Testis (tissue), 3 donors: Measurements from ENCODE around the gene MTTP. TPM values are rescaled to one million over a fixed set of nuclear protein-coding genes. Genes with fewer than 3 reads are reported as not detected.

Experiments used
- DNase-seq: peaks from one replicate; pipeline ENCODE4 v3.0.0-alpha.2; 2019
- H3K27ac ChIP-seq, 2 donors: fragments of 200-600 bp; sonication (generic); one replicate each; pipeline ENCODE4 v1.5.1; 2019
- H3K27me3 ChIP-seq: fragments of 200-600 bp; sonication (generic); one replicate; pipeline ENCODE4 v1.5.1; 2019
- H3K36me3 ChIP-seq: fragments of 200-600 bp; sonication (generic); one replicate; pipeline ENCODE4 v1.5.1; 2017; ENCODE audit warnings: low read depth; ENCODE audit errors: missing control alignments
- H3K4me1 ChIP-seq: fragments of 200-600 bp; sonication (generic); one replicate; pipeline ENCODE4 v1.5.1; 2019
- H3K4me3 ChIP-seq, 2 donors: fragments of 200-600 bp; sonication (generic); one replicate each; pipeline ENCODE4 v1.5.1; 2017 to 2019
- H3K9me3 ChIP-seq: fragments of 200-600 bp; sonication (generic); one replicate; pipeline ENCODE4 v1.5.1; 2017
- CTCF ChIP-seq, 3 experiments: fragments of 450-650 bp in 2 of 3; fragments of 200-600 bp in 1 of 3; sonication (generic) in 1 of 3; IDR thresholded peaks; one replicate each; pipeline ENCODE4 v1.5.1; 2016 to 2019; ENCODE audit warnings: antibody characterized with exemption in 3 of 3, mild to moderate bottlenecking in 2 of 3, moderate library complexity in 1 of 3
- POLR2A ChIP-seq: fragments of 450-650 bp; IDR thresholded peaks from one replicate; pipeline ENCODE4 v1.6.1; 2017; ENCODE audit warnings: antibody characterized with exemption, mild to moderate bottlenecking, moderate library complexity
- WGBS, 2 donors: methylation state at CpG; one replicate each; pipeline ENCODE4 v1.1.5; 2018; 5-methylcytosine and 5-hydroxymethylcytosine counted together
- intact Hi-C: fragments of 100-400 bp; cut with DNase I; formaldehyde crosslinking; loops from one replicate; pipeline ENCODE4 v1.15.1; 2023; ENCODE audit warnings: low total_unique reads
- polyA plus RNA-seq: library from polyadenylated mRNA; stranded (reverse); fragments of 350-450 nt; fragmentation: Illumina TruSeq; extraction: RNeasy Lipid Tissue Mini Kit (QIAGEN cat#74804); gene quantifications from one replicate; pipeline ENCODE4 v1.2.3, GENCODE V29; 2014; ENCODE audit warnings: low read depth, low replicate concordance; ENCODE audit not compliant: insufficient read depth
- total RNA-seq, 2 donors: library from RNA; depleted of rRNA; stranded (reverse); fragments of >200 nt; gene quantifications; one replicate each; pipeline ENCODE4 v1.2.3, GENCODE V29; 2016

The MTTP gene
- total and polyA plus RNA-seq, 3 donors from 2014 or later = 6.8 to 26.0 (median 15.4) TPM

DNA sequence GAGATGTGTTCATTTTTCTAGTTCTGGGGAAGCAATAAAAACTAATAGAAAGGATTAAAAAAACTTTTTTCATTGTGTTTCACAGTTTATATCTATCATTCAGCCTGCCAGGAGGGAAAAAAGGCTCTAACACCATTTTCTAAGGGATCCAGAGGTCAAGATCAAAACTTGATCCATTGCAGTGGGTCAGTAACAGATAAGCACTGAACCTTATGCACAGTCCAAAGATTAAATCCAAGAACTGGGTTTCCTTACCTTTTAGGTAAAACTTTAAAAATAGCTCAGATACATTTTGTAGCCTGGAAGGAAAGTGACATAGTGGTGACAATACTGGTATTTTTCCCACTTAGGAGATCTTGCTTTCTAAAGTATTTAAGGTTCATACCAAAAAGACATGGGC, 12.7 kb downstream of the MTTP start:
- TF ChIP-seq CTCF (IDR thresholded peaks at IDR 0.05) (no peak), POLR2A (no peak)
- intact Hi-C loops = no loop called here

GRCh38 chr4:99587803-99588202, 13.2 kb downstream of the MTTP start:
- WGBS, 2 donors = 47 to 53% methylated on average over 1 of the region's 1 CpG
- Histone ChIP-seq H3K4me3 (no peak overlapping the region), H3K4me1 (no peaks in the 10 kb centered on the region), H3K9me3 (no peaks in the 10 kb centered on the region), H3K27me3 (no peaks in the 10 kb centered on the region), H3K36me3 (no peaks in the 10 kb centered on the region), H3K27ac (no peak overlapping the region)
- TF ChIP-seq CTCF (IDR thresholded peaks at IDR 0.05) (no peak), POLR2A (no peak)
- intact Hi-C loops = no loop called here
- no peak for DNase-seq

More for the DNA sequence above, 12.7 kb downstream of the MTTP start:
- no peak for DNase-seq
- no peak overlapping the region for H3K27ac ChIP-seq
- no peaks in the 10 kb centered on the region for H3K27me3 ChIP-seq
- no peaks in the 10 kb centered on the region for H3K4me1 ChIP-seq
- H3K4me3 ChIP-seq = no peak overlapping the region
- H3K9me3 ChIP-seq = no peaks in the 10 kb centered on the region
- no peaks in the 10 kb centered on the region for H3K36me3 ChIP-seq

DNA sequence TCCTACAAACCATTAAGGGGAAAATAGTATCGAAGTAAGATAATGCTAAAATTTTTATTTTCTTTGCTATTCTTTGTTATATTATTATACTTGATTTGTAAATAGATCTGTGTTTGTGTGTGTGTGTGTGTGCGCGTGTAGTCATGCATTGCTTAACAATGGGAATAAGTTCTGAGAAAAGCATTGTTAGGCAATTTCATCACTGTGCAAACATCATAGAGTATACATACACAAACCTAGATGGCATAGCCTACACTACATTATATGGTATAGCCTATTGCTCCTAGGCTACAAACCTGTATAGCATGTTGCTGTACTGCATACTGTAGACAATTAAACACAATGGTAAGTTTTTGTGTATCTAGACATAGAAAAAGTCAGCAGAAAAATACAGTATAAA, 17.1 kb downstream of the MTTP start:
- DNase-seq = no peak
- H3K27me3 ChIP-seq = no peaks in the 10 kb centered on the region
- 94 to 97% methylated on average over 3 of the region's 3 CpGs for whole genome bisulfite sequencing, 2 donors
- no peaks in the 10 kb centered on the region for H3K9me3 ChIP-seq
- H3K4me1 ChIP-seq = no peaks in the 10 kb centered on the region
- no peak overlapping the region for H3K27ac ChIP-seq
- intact Hi-C loops = no loop called here
- no peaks in the 10 kb centered on the region for H3K36me3 ChIP-seq
- TF ChIP-seq POLR2A (no peak), CTCF (IDR thresholded peaks at IDR 0.05) (no peak)
- H3K4me3 ChIP-seq = no peak overlapping the region

GRCh38 chr4:99593781-99594641, 19.4 kb downstream of the MTTP start:
- TF ChIP-seq CTCF (IDR thresholded peaks at IDR 0.05) (no peak), POLR2A (no peak)
- Histone ChIP-seq H3K36me3 (no peaks in the 10 kb centered on the region), H3K4me3 (no peak overlapping the region), H3K4me1 (no peaks in the 10 kb centered on the region), H3K27ac (no peak overlapping the region), H3K27me3 (no peaks in the 10 kb centered on the region), H3K9me3 (no peaks in the 10 kb centered on the region)
- 45 to 50% methylated on average over 4 of the region's 4 CpGs for WGBS, 2 donors
- intact Hi-C loops = no loop called here
- no peak for DNase-seq

DNA sequence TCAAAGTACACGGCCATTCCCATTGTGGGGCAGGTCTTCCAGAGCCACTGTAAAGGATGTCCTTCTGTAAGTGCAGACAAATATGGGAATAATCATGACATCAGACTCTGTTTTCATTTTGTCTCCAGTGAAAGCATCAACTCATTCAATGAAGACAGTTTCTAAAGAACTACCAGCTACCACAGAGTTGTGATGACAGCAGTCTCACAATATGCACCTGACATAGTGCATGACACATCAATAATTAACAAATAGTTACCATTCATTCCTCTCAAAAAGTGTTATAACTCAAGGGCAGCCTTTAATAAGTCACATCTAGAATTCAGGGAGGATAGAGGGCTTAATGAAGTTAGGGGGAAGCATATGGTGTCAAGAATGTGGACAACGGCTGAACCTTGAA, 20.2 kb downstream of the MTTP start:
- Histone ChIP-seq H3K27ac (no peak overlapping the region), H3K4me3 (no peak overlapping the region), H3K36me3 (no peaks in the 10 kb centered on the region), H3K9me3 (no peaks in the 10 kb centered on the region), H3K4me1 (no peaks in the 10 kb centered on the region), H3K27me3 (no peaks in the 10 kb centered on the region)
- TF ChIP-seq POLR2A (no peak), CTCF (IDR thresholded peaks at IDR 0.05) (no peak)
- intact Hi-C loops = no loop called here
- 86 to 92% methylated on average over 2 of the region's 2 CpGs for WGBS, 2 donors
- no peak for DNase-seq
